ENCODE measurements around the gene CD34.
A peak's percentile ranks its signal among the peaks of the same experiment; 100 is the strongest.

Gene CD34

GRCh38 chr1:207832796-207833195 is 78.1 kb downstream of the CD34 start:
- no peak for DNase-seq (ENCODE audit: low spot score)

GRCh38 chr1:207831517-207832327 is 79.2 kb downstream of the CD34 start:
- peak; percentile 70 for DNase-seq (ENCODE audit: low spot score)
